Myometrial cell (primary cell): Measurements from ENCODE around the gene TUBB8B. TPM values are rescaled to one million over a fixed set of nuclear protein-coding genes. Genes with fewer than 3 reads are reported as not detected.

Source experiments
- total RNA-seq: library from RNA; depleted of rRNA; stranded (reverse); fragments of >200 nt; gene quantifications from 2 replicates; pipeline ENCODE4 v1.2.3, GENCODE V29; 2015

The TUBB8B gene
- not detected in 2 replicates for total RNA-seq

DNA sequence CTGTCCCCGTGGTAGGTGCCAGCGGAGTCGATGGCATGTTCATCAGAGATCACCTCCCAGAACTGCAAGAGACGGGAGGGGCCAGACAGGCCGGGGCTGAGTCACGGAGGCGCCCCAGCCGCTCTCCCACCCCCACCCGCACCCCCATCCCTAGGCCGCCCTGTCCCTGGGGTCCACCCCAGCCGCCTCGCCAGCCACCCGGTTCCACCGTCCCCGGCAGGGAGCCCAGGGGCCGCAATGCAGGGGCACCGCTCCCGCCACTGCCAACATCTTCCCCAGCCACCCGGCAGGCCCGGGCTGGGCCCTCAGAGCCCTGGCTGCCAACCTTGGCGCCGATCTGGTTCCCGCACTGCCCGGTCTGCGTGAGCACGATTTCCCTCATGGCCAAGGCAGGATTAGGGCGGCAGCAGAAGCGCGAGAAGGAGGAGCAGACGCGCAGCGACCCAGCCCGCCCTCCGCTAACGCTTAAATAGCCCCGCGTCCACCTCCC, at the start of gene TUBB8B:
Gene TUBB8B (minus strand): TSS at position 440 of the 490 bp plus-strand sequence. CDS start 58 bp downstream, at position 382.

Other genes starting within 250 kb of the TUBB8B start
- gene USP14, start 108.9 kb upstream of the TUBB8B start, total RNA-seq: 12.7 and 19.0 TPM in 2 replicates
- gene THOC1, start 218.4 kb upstream of the TUBB8B start, total RNA-seq: 15.3 and 20.2 TPM in 2 replicates